Heart left ventricle (tissue), 16 donors: ENCODE results near the gene ACTR10. TPM values are rescaled to one million over a fixed set of nuclear protein-coding genes. Genes with fewer than 3 reads are reported as not detected.
A peak's percentile ranks its signal among the peaks of the same experiment; 100 is the strongest.

ENCODE experiments used
- ATAC-seq, 4 donors: fragments of 200-7000 bp; cut with Tn5 transposase; one replicate each; pipeline ENCODE4 v1.9.1; 2020 to 2022; ENCODE audit warnings: moderate library complexity in 4 of 4, mild to moderate bottlenecking in 3 of 4, moderate number of reproducible peaks in 1 of 4
- DNase-seq, 5 donors: peaks; one replicate each; pipeline ENCODE4 v3.0.0-alpha.2; 2020
- H3K27ac ChIP-seq, 12 donors: fragments of 200-600 bp; sonication (generic) in 4 of 12; one replicate each; pipeline versions ENCODE4 v1.5.0 to v1.8.0; 2016 to 2022; ENCODE audit warnings: mild to moderate bottlenecking in 2 of 12
- H3K27me3 ChIP-seq, 9 donors: fragments of 200-600 bp; sonication (generic) in 2 of 9; one replicate each; pipeline versions ENCODE4 v1.5.1 to v1.8.0; 2016 to 2022; ENCODE audit warnings: mild to moderate bottlenecking in 3 of 9
- H3K36me3 ChIP-seq, 9 donors: fragments of 200-600 bp; sonication (generic) in 2 of 9; one replicate each; pipeline versions ENCODE4 v1.5.0 to v1.8.0; 2018 to 2022; ENCODE audit warnings: mild to moderate bottlenecking in 2 of 9
- H3K4me1 ChIP-seq, 12 donors: fragments of 200-600 bp; sonication (generic) in 4 of 12; one replicate each; pipeline versions ENCODE4 v1.5.0 to v1.8.0; 2016 to 2022; ENCODE audit warnings: mild to moderate bottlenecking in 3 of 12
- H3K4me3 ChIP-seq, 12 donors: fragments of 200-600 bp; sonication (generic) in 4 of 12; one replicate each; pipeline versions ENCODE4 v1.5.0 to v1.8.0; 2017 to 2022; ENCODE audit warnings: mild to moderate bottlenecking in 9 of 12, moderate library complexity in 4 of 12
- H3K9me3 ChIP-seq, 12 donors: fragments of 200-600 bp; sonication (generic) in 4 of 12; one replicate each; pipeline versions ENCODE4 v1.5.0 to v1.8.0; 2016 to 2022; ENCODE audit warnings: mild to moderate bottlenecking in 1 of 12
- CTCF ChIP-seq, 12 donors: fragments of 200-600 bp; sonication (generic) in 4 of 12; IDR thresholded peaks; one replicate each; pipeline versions ENCODE4 v1.5.0 to v1.8.0; 2018 to 2022; ENCODE audit warnings: antibody characterized with exemption in 12 of 12, mild to moderate bottlenecking in 5 of 12
- POLR2A ChIP-seq, 2 donors: fragments of 450-650 bp; IDR thresholded peaks; one replicate each; pipeline ENCODE4 v1.6.1; 2017; ENCODE audit warnings: antibody characterized with exemption in 2 of 2, mild to moderate bottlenecking in 2 of 2, moderate library complexity in 2 of 2
- WGBS, 4 donors: extraction: QIAGEN DNeasy Blood & Tissue Kit in 2 of 4; methylation state at CpG; one replicate each; pipeline versions ENCODE4 v1.1.5 to v1.1.7; 2013 to 2018; 5-methylcytosine and 5-hydroxymethylcytosine counted together
- intact Hi-C, 10 donors: fragments of 100-400 bp; cut with DNase I; formaldehyde crosslinking; loops; one replicate each; pipeline versions ENCODE4 v1.11.1 to v1.14.2; 2022
- polyA plus RNA-seq, 2 donors: library from polyadenylated mRNA; stranded (reverse); fragments of 200-250 nt; gene quantifications; one replicate each; pipeline ENCODE4 v1.2.3, GENCODE V29; 2013
- total RNA-seq, 9 donors: library from RNA; depleted of rRNA in 2 of 9; stranded (reverse); fragments of >200 nt in 2 of 9; fragmentation: NEBNext Ultra II Directional in 3 of 9; extraction: Animal tissue kit (Norgen Biotek cat#: 25700) in 3 of 9; gene quantifications; one replicate each; pipeline versions ENCODE4 v1.1.0 to v1.2.4, GENCODE V29; 2016 to 2023
- donor health status: ischemic (EF 13 %, LVEDD 7.1; RV severe dilation, severe dysfunction).
- donor health status: healthy with polysubstance abuse.
- donor health status: DM: no; HTN: yes; CAD: no.
- donor health status: DM: no; HTN: no; CAD: no.
- donor health status: ischemic (EF 25% LVEDD 6.9; RV normal size, moderate dysfunction).
- donor health status: ischemic (EF 25% LVEDD 5.7; RV mildly dilated, moderate dysfunction).
- donor health status: healthy.
- donor health status: DM: yes; HTN: yes; CAD: no.
- donor health status: ischemic (EF 35%, LVEDD 5.7; RV mildly dilated, moderate dysfunction).
- donor health status: nonischemic (EF 11% LVEDD 7.7; RV severe dilation, severe dysfunction).
- donor health status: DM: yes; HTN: yes; CAD: no.
- donor health status: PGD.
- donor health status: ischemic (EF 29% LVEDD 5.4; RV normal size, mild dysfunction).
- donor health status: nonischemic (EF 23%, LVEDD 6.1; RV moderate dilation, normal function).

The ACTR10 gene
- total and polyA plus RNA-seq, 11 donors: 66.3 to 86.9 (median 78.3) TPM

GRCh38 chr14:58238252-58239243, 38.6 kb downstream of the ACTR10 start:
- Histone ChIP-seq H3K27me3 (no peaks in the 10 kb centered on the region), H3K27ac (peak overlapping the region; percentile 41 to 85 (median 76)), H3K9me3 (no peaks in the 10 kb centered on the region), H3K4me3 (peak overlapping the region; percentile 48 to 74 (median 65)), H3K4me1 (peaks cover 0 to 20% (median 2%) of the 10 kb centered on the region in 12 donors), H3K36me3 (peaks cover 0 to 22% (median 8%) of the 10 kb centered on the region in 9 donors)
- 28 to 53% (median 32%) methylated on average over 16 of the region's 16 CpGs for WGBS, 4 donors
- ATAC-seq (peak; percentile 34 to 68 (median 48)), DNase-seq (peak in 1 of 5 donors; percentile 29)
- intact Hi-C loops: loop anchor here in 4 of 10 donors (5.0 kb wide), 3 partner anchors 36 to 131 kb away; partner anchors contain the start of genes ACTR10 (in 2 of the 4) and ARID4A (in 1 of the 4)
- TF ChIP-seq CTCF (IDR thresholded peaks at IDR 0.05) (no peak), POLR2A (IDR thresholded peaks at IDR 0.05) (no peak)

GRCh38 chr14:58239244-58240195, 39.6 kb downstream of the ACTR10 start:
- DNase-seq (peak; percentile 63 to 83 (median 70)), ATAC-seq (peak; percentile 27 to 46 (median 35))
- no peaks in the 10 kb centered on the region for H3K27me3 ChIP-seq
- no peak for TF ChIP-seq POLR2A (IDR thresholded peaks at IDR 0.05)
- no peak for TF ChIP-seq CTCF (IDR thresholded peaks at IDR 0.05)
- peaks cover 0 to 24% (median 3%) of the 10 kb centered on the region in 12 donors for H3K4me1 ChIP-seq
- H3K4me3 ChIP-seq: peak overlapping the region; percentile 48 to 74 (median 65)
- intact Hi-C loops: loop anchor here in 9 of 10 donors (2.0 to 10.0 kb wide), 5 partner anchors 31 to 132 kb away; partner anchors contain the start of genes ARID4A (in 6 of the 9) and ACTR10 (in 4 of the 9)
- H3K27ac ChIP-seq: peak overlapping the region; percentile 19 to 85 (median 76)
- H3K36me3 ChIP-seq: peaks cover 0 to 13% (median 0%) of the 10 kb centered on the region in 9 donors
- no peaks in the 10 kb centered on the region for H3K9me3 ChIP-seq
- WGBS, 4 donors: 2 to 6% (median 5%) methylated on average over 23 of the region's 23 CpGs

GRCh38 chr14:58243790-58244555, 44.0 kb downstream of the ACTR10 start:
- DNase-seq (no peak), ATAC-seq (peak in 3 of 4 donors; percentile 11 to 38 (median 29))
- WGBS, 4 donors: 1% methylated on average over 16 of the region's 16 CpGs
- Histone ChIP-seq H3K27ac (peak overlapping the region; percentile 82 to 99 (median 96)), H3K36me3 (peaks cover 0 to 20% (median 10%) of the 10 kb centered on the region in 9 donors), H3K4me1 (peaks cover 4 to 43% (median 30%) of the 10 kb centered on the region in 12 donors), H3K27me3 (no peaks in the 10 kb centered on the region), H3K4me3 (peak overlapping the region; percentile 32 to 96 (median 84)), H3K9me3 (no peaks in the 10 kb centered on the region)
- no peak for TF ChIP-seq CTCF (IDR thresholded peaks at IDR 0.05)
- no peak for TF ChIP-seq POLR2A (IDR thresholded peaks at IDR 0.05)
- intact Hi-C loops: loop anchor here in 9 of 10 donors (1.0 to 10.0 kb wide), 7 partner anchors 42 to 55 kb away; partner anchors contain the start of genes ARID4A (in 7 of the 9) and ACTR10 (in 2 of the 9)
